ENCODE data around the gene SRMS.

GRCh38 chr20:63525185-63525584 is 22.4 kb downstream of the SRMS start:
- TF ChIP-seq EZH2phosphoT487 (IDR thresholded peaks at IDR 0.05; ENCODE audit: low read depth): no peak
- no peak for TF ChIP-seq CTCF (IDR thresholded peaks at IDR 0.05; ENCODE audit: low read depth, low read length)

Measured in OCI-LY3 (cell line).